Activated T-cell treated with anti-CD3 and anti-CD28 coated beads, Interleukin-2, amount 50 U/mL, for 48 hours (primary cell): Measurements from ENCODE around the gene TESPA1.

ENCODE experiments used
- DNase-seq, 2 experiments: peaks; one replicate each; pipeline ENCODE4 v3.0.0-alpha.2; 2020

Gene TESPA1

DNA sequence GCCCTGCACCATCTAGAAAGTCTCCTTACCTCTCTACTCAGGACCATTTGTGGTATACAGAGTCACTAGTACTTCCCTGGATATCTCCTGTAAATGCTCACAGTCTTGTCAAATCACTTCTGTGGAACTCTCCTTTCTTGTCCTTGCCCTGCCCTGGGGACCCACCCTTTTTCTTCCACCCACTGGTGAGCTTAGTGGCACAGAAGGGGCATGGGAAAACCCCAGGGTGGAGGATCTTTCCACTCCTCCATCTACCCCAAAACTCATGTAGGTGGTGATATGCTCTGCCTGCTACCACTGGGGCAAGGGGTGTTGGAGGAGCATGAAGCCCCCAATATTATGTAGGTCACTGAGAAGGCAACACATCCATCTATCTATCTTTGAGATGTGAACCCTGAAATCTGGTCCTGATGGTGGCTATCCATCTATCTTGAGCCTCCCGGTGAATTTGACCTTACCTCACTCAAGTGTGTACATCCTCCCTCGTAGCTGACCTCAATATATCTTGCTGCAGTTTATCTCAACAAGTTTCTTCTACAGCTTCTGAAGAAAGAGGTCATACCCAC is 943 bp downstream of the TESPA1 start:
- DNase-seq: peak; percentile 46 to 49

DNA sequence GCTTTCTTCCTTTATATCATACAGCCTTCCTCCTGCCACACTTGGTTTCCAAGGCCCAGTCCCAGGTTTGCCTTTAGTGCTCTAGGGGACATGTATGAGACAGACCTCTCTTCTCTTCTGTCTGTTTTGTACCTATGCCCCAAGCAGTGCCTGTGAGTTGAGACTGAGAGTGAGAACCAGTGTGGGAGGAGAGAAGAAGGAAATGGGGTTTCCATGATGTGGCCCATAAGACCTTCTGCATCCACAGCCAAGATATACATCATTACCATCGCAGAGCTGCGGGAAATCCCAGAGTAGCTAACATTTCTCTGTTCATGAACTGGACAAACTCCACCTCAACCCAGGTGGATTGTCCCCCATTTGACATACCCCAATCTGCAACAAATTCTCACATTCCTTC is 2.8 kb downstream of the TESPA1 start:
- DNase-seq: peak; percentile 53 to 58

DNA sequence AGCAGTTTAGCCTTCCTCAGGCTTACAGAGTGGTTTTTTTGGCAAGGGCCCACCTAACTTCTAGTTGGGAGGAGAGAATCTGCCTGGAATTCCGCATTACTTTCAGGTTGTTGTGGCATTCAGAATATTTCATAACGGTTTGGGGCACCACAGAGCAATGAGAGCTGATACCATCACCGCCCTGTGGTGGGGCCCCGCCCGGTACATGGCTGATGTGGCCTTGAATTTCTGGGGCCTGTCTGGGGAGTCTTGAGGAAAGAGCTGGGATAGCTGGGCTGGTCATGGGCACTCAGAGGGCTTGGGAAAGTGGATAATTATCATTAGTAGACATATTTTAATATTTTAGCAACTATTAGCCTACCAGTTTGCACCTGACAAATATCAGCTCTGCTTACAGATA is 4.2 kb downstream of the TESPA1 start:
- peak; percentile 51 to 52 for DNase-seq

DNA sequence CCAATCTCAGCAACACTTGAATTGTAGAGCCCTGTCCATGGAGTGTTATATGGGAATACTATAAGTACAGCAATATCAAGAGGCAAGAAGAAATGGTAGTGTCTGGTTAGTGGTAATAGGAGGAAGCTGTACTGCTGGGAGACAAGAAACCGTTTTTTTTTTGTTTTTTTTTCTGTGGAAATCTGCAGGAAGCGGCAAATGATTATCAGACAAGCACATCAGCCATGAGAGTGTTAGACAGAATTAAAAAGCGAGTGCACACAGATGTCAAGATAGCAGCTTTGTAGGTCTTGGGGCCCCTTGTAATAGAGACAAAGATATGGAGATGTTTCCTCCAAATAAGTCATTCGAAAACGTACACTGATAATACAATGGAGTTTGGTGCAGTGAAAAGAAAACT is 6.7 kb downstream of the TESPA1 start:
- no peak for DNase-seq

DNA sequence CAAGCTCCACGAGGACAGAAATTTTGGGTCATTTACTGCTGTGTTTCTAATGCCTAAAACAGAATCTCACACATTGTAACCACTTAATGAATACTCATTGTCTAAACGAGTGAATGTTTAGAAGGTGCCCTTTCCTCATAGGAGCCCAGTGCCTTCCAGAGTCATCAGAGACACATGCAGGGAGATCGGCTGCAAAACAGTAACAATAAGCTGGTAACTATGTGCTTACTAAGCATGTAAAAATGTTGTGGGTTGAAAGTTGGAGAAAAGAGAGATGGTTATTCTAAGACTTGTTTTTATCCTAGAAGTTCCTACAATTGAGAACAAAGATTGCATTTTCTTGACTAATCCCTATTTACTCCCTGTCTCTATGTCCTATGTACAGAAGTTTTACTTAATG is 7.4 kb downstream of the TESPA1 start:
- no peak for DNase-seq

DNA sequence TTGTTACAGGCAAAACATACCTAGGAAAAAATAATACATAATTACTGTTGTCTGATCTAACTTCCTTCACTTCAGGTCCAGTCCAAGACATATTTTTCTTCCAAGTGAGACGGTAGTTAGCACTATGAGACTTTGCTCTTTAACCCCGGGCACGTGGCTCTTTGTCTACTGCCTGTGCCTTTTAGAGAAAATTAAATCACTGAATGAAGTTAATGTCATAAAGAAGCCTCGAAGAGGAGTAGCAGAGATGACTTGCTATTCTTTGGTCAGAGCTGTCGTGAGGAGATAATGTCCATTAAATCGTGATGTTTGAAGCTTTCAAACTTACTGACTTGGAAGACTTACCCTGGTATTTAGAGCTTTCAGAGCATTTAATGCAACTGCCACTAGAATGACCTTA is 8.7 kb downstream of the TESPA1 start:
- no peak for DNase-seq

DNA sequence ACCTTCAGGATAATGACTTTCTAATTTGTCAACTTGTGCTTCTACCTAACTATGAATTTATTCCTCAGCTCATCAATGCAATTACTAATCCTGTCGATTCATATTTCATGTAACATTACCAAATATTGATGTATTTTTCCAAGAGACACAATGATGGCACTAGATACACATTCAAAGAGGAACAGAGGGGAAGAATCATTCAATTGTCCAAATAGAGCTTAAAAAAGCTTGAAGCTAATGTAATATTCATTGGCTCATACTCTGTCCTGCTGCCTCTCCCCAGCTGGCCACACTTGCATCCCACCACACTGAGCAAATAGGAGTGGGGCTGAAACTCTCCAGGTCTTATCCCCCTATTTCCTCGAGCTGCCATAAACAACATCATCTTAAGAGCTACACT is 9.3 kb downstream of the TESPA1 start:
- DNase-seq: no peak

DNA sequence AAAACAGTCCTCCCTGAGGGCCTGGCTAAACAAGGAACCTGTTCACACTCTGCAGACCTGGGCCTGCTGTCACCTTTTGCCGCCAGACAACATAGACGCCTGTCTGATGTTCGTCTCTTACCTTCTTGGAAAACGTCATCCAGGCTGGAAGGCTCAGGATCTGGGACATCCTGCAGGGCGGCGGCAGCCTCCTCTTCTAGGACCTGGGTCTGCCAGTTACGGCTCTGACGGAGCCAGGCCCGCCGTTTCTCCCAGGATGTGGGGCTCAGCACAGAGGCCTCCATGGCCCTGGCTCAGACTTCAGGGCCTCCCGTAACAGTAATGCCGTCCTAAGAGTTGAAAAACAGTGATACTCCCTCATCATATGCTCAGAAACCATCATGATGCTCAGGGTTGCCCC is 10.3 kb downstream of the TESPA1 start:
- no peak for DNase-seq

DNA sequence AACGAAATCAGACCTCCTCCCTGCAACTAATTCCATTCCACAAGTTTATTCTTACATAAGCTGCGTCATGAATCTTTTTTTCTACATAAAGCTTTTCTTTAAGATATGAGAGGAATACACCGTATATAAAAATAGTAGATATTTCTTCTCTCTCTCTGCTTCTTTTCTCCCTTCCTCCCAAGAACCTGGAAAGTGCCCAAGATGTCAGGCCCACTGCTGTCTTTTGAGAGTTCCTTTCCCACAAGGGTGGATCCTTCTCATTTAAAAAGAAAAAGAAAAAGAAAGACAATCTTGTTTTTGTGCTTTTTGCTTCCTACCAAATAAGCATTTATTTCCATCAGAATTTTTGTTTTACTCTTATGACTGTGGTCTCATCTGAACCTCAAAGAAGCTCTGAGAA is 11.0 kb downstream of the TESPA1 start:
- DNase-seq: no peak

DNA sequence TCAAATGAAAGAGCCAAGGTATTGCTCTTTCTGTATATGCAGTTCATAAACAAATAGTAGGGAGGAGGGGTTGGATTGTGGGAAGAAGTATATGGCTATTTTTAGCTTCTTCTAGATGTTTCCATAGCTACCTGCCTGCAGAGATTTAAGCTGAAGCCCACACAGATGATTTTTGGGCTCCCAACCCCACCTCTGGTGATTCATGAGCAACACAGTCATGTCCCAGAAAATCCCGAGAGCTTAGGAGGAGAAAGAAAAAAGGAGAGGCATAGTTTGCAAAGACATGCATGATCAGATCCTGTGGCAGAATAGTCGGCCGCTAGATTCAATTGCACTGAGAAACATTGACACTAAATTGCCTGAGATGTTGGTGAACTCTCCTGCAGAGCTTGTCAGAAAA is 13.8 kb downstream of the TESPA1 start:
- DNase-seq: no peak

DNA sequence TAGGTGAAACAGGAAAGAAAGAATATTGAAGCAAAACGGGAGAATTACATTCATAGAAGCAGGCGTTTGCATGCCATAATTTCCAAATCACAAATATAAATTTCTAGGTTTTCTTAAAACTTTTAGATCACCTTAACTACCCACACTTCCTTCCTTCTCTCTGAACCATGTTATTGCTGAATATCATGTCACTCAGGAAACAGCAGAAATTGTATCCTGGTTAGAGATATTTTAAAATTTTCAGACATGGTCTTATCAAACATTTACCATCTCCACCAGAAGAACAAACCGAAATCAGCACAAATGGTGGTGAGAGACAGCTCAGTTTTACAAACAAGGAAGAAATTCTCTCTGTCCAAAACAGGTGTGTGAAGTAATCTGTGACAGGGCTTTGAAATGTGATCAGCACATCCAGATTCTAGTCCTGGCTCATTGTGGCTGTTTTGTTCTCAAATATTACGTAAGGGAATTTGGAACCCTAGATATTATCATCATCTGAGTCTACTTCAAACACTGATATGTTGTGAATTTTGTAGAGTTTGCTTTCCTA is 16.3 kb downstream of the TESPA1 start:
- DNase-seq: no peak

DNA sequence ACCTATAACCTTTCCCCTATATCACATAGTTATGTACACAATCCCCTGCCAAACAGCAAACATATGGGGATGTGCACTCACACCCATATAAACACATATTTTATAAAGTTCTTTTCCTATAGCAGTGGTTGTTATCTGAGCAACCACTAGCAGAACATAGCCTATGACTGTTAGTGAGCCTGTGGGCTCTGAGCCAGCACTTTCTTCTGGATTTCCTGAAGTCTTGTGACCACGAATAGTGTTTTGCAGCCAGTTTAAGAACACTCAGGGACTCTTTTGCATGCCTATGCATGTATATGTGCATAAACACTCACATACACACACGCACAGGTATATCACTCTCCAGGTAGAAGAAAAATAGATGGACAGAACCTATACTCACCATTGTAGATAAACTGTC is 17.1 kb downstream of the TESPA1 start:
- DNase-seq: no peak

DNA sequence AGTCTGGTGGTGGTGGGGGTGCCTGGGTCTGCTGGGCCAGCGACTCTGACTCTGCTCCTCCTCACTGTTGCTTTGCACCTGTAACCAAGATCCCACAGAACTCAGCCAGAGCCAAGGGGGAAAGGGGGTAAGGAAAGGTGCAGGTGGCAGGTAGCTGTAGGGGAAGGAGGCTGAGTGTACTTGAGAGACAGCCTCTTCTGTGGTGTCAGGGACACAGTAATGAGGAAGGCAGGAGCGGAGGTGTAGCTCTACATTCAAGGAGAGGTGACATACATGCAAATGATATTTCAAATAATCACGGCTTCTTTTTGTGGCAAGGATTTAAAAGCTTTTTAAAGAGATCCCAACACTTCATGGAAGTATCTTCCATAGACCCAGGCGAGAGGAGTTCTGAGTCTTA is 23.4 kb downstream of the TESPA1 start:
- no peak for DNase-seq

DNA sequence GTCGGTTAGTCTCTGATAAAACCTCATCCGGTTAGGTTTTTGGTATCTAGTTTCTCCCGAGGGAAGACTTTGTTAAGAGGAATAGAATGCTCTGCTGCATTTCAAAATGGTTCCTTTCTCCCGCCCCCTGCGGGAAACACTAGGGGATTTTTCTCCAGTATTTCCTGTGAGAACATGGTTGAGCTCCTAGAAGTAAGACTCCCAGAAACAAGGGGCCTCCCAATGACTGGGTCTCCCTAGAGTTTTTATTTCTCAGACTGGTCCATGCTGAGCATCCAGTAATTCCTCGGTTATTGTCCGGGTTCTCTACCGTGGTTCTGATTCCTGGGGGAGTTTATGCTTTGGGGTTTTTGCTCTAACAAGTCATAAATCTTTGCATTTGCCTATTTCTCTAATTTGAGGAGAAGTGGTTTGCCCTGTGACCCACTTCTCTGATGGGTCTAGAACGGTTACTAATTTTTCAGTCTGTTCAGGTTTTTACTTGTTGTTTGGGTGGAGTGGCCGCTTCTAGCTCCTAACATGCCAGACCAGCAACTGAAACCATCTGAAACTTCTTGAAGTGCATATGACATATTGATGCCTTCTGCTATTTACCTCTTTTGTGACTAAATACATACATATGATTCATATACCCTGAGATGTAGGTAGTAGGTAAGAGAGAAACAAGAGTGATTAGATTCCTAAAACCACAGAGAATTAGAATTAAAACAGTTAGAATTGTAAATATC is 25.1 kb downstream of the TESPA1 start:
- no peak for DNase-seq

DNA sequence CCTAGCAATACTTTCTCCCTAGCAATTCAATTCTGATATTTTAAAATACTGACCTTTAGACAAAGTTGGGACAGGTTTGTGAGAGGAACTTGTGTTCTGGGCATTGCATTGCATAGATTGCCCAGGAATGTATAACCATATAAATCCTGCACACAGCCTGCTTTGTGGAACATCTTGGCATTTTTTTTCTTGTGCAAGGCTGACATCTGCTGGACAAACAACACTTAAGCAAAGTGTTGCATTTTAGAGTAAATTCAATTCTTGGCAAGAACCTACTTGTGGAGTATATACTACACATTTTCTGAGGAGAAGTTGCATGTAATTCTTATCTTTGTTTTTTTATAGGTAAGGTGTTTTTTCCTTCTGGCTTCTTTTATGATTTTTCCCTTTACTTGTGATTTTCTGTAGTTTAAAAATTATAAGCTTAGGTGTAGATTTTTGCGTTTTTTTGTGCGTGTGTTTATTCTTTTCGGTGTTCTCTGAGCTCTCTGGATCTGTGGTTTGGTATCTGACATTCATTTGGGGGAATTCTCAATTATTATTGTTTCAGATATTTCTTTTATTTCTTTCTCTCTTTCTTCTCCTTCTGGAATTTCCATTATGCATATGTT is 26.4 kb downstream of the TESPA1 start:
- DNase-seq: peak; percentile 42 to 49

DNA sequence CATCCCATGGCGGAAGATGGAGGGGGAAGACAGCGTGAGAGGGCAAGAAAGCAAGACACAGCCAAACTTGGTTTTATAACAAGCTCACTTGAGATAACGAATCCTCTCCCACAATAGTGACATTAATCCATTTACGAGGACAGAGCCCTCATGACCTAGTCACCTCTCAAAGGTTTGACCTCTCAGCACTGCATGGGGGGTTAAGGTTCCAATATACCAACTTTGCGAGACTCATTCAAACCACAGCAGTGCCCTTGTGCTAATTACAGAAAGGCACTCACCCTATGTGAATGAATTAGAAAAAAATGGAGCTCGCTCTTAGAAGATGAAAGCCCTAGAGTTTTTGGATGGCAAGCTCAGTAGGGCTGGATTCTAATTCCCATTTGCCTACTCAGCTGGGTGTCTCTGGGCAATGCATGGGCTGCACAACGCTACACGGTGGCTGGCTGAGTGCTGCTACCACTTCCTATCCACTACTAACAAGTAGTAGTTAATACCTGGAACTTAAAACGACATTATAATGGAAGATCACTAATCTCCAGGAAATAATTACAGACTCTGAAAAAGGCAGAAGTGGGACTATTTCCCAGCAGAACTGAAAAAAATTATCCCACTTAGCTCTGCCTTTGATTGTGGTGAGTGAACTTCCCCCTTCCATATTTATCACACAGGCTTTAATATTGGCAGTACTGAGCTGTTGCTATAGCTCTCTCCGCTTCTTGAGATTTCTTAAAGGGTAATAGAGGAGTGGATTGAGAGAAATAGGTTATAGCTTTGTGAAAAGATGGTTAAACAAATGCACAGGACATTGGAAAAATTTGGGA is 27.5 kb downstream of the TESPA1 start:
- no peak for DNase-seq

DNA sequence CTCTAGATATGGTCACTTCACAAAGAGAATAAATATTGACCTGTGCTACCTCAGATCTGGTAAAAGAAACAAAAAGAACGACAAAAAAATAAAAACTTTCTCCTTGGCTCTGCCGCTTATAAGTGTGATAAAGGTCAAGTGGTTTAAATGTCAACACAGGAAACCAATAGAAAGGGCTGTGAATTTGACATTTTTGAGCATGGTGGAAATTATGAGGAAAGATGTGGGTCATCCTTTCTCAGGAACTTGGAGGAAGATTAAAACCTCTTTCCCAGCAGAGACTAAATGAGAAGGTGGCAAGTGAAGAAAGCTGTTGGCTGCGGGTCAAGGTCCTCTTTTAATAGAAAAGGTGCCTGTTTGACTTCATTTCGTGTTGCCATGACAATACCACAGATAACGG is 28.2 kb downstream of the TESPA1 start:
- DNase-seq: no peak

DNA sequence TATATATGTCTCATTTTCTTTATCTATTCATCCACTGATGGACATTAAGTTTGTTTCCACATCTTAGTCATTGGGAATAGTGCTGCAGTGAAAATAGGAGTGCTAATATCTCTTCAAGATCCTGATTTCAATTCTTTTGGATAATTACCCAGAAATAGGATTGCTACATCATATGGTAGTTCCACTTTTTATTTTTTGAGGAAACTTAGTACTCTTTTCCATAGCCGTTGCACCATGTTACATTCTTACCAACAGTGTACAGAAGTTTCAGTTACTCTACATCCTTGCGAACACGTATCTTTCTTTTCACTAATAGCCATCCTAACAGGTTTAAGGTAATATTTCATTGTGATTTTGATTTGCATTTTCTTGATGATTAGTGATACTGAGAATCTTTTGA is 29.8 kb downstream of the TESPA1 start:
- DNase-seq: no peak

DNA sequence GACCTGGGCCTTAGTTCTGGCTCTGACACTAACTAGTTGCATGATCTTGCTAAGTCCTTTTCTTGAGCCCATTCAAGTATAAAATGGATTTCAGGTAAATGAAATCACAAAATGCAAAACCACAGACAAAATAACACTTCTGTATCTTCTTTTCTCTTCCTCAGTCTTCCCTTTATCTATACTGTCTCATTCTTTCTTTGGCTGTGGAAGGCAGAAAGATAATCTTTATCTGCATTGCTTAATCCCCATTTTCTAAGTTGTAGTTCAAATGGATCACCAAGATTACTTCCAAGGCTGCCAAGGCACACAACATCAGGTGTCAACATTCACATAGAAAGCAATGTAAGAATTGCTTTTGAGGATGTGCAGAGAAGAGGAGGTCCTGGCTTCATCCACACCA is 30.3 kb downstream of the TESPA1 start:
- DNase-seq: no peak

DNA sequence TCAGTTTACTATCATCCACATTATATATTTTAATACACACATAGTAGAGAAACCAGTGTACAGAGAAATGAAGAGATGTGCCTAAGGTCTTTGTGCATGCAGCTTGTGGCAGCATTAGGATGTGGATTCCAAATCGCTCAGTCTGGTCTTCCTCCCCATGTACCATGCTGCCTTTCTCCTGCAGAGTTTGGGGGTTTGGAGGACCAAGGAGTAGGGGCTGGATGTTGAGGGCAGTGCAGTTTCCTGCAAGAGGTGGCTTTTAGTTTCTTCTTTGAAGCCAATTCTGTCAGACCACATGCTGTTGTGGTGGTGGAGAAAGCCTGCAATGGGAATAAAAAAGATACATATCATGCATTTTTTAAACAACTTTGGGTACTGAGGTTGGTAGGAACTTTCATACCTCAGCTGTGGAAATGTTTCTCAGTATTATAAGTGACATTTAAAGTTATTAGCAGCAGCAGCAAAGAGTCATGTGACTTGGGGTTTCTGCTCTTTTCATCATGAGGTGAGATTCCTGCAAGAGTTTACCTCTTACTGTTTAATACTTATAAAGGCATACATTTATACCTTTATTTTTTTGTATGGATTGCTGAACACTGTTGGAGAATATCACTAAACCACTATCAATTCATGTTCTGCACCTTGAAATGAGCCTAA is 34.4 kb downstream of the TESPA1 start:
- no peak for DNase-seq

DNA sequence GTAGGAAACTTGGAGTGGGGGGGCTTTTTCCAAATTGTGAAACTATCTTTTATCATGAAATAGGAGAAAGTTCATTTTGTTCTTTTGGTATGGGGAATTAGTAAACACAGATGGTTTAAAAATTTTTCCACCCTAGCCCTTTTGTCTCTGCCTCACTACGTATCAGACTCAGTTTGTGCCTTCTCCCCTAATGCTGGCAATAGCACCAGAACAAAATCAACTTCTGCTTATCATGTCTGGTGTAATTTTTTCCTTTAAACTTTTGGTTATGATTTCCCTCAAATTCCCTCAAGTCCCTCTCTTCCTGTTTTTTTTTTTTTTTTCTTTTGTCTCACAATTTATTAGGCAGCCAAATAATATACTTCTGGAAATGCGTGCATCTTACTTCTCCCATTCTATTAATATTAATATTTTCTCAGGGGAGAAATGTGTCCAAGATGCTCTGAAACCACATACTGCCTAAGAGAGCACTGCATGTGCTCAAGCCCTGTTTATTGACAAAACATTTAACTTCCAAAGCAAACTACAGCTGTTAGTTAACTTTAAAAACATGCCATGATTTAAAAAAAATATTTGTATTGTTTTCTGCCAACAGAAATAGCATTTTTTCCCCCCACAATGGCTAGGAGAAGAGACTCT is 35.4 kb downstream of the TESPA1 start:
- DNase-seq: no peak

DNA sequence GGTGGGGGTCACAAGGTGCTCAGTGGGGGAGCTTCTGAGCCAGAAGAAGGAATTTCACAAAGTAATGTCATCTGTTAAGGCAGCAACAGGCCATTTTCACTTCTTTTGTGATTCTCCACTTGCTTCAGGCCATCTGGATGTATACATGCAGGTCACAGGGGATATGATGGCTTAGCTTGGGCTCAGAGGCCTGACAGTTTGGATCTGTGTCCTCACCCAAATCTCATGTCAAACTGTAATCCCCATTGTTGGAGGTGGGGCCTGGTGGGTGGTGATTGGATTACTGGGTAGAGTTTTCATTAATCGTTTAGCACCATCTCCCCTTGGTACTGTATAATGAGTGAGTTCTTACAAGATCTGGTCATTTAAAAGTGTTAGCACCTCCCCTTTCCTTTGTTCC is 36.4 kb downstream of the TESPA1 start:
- DNase-seq: no peak
